LNCaP clone FGC (cell line): Measurements from ENCODE around the gene MED13L.
"Not testable (repeated sequence)": the region's sequence is repeated elsewhere in the genome, so short reads cannot be mapped to it uniquely, and the experiment has no call there.

Experiments used
- DNase-seq: peaks from one replicate; pipeline ENCODE4 v3.0.0-alpha.2; 2011; ENCODE audit warnings: low read depth
- H3K4me3 ChIP-seq: 2 replicates; pipeline ENCODE4 v1.5.1; 2011; ENCODE audit warnings: mild to moderate bottlenecking, low read depth, low read length, control low read depth
- TF ChIP-seq, protein P1 (sequence below): IDR thresholded peaks from 2 replicates; pipeline ENCODE4 v1.5.1; 2012; ENCODE audit warnings: mild to moderate bottlenecking; ENCODE audit not compliant: control insufficient read depth, insufficient read depth; ENCODE audit errors: extremely low read depth

MED13L gene

DNA sequence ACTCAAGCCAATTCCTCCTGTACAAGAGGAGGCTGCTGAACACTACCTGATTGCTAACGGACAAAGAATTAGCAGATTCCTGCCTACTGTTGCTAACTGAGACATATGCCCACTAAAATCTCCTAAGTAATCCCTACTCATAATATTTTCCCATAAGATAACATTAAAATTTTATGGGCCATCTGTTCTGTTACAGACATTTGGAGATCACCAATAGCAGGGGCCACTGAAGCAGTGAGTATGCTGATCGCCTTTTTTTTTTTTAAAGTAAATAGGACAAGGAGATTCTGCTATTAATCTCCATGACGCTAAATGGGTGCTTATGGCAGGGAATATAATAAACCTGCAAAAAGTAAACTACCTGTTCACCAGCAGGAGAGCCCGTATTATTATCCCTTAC lies 292.9 kb downstream of the MED13L start:
- no peak for DNase-seq
- no peak overlapping the region for H3K4me3 ChIP-seq
- TF ChIP-seq, protein P1, sequence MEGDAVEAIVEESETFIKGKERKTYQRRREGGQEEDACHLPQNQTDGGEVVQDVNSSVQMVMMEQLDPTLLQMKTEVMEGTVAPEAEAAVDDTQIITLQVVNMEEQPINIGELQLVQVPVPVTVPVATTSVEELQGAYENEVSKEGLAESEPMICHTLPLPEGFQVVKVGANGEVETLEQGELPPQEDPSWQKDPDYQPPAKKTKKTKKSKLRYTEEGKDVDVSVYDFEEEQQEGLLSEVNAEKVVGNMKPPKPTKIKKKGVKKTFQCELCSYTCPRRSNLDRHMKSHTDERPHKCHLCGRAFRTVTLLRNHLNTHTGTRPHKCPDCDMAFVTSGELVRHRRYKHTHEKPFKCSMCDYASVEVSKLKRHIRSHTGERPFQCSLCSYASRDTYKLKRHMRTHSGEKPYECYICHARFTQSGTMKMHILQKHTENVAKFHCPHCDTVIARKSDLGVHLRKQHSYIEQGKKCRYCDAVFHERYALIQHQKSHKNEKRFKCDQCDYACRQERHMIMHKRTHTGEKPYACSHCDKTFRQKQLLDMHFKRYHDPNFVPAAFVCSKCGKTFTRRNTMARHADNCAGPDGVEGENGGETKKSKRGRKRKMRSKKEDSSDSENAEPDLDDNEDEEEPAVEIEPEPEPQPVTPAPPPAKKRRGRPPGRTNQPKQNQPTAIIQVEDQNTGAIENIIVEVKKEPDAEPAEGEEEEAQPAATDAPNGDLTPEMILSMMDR: no peak

DNA sequence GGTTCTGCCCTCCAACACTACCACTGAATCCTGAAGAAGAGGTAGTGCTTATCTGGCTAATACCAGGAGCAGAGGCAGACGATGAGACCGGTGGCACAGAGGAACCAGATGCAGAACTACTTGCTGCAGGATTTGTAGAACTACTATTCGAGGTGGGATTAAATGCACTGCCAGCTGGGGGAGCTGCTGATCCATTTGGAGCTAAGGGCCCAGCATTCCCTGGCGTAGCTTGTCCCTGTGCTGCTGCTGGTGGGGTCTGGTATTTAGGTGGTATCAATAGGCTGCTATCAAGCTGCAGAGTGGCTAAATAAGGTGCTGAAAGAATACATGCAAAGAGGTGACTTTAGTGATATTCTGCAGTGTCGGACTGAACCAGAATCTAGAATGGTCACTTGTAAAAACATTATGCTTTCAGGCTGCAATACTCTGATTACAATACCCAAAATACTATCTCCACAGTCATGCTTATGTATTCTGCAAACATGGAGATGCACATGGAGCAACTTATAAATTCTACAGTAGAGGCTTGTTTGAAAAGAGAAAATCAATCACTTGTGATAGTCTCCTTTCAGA lies 294.2 kb downstream of the MED13L start:
- H3K4me3 ChIP-seq: no peak overlapping the region
- DNase-seq: no peak
- TF ChIP-seq, protein P1: peak; percentile 48

DNA sequence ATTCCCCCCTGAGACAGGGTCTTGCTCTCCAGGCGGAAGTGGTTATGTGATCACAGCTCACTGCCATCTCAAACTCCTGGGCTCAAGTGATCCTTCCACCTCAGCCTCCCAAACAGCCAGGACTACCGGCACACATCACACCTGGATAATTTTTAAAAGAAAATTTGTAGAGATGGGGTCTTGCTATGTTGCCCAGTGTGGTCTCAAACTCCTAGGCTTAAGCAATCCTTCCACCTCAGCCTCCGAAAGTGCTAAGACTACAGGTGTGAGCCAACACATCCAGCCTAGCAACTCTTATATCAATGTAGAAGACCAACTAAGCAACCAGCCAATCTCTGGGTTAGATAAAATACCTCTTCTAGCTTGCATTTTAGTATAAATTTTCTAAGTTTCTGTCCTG lies 297.2 kb downstream of the MED13L start:
- TF ChIP-seq, protein P1: no peak
- H3K4me3 ChIP-seq: no peak overlapping the region
- DNase-seq: no peak

DNA sequence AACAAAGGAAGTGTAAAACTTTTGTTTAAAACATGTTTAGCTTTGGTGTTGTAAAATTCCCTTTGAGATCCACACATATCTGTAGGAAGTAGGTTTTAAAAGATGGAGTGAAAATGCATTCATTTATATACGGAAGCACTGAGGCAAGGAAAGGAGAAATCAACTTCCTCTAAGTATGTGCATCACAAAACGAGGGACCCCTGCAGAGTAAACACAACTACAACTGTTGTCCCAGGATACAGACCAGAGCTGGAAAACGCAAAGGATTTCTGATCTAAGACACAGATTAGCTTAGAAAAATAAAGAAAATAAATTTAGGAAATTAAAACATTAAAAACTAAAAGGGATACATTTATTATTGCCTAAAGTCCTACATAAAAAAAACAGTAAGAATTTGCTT lies 297.6 kb downstream of the MED13L start:
- DNase-seq: no peak
- TF ChIP-seq, protein P1: no peak
- H3K4me3 ChIP-seq: no peak overlapping the region

DNA sequence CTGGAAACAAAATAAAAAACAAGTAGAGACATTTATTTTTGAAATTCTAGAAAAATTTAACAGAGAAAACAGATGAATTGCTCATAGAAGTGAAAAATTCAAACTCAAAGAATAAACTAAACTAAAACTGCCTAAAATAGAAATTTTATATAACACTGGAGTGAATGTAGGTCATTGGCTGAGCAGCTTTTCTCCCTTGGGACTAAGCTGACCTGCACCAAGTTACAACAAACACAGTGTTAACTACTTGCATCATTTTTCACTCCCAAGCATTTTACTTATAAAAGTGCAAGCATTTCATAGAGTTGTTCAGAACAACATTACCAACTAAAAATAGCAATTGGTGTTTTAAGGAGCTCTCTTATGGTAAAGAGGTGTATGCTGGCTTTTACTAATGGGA lies 298.1 kb downstream of the MED13L start:
- no peak overlapping the region for H3K4me3 ChIP-seq
- TF ChIP-seq, protein P1: no peak
- no peak for DNase-seq

DNA sequence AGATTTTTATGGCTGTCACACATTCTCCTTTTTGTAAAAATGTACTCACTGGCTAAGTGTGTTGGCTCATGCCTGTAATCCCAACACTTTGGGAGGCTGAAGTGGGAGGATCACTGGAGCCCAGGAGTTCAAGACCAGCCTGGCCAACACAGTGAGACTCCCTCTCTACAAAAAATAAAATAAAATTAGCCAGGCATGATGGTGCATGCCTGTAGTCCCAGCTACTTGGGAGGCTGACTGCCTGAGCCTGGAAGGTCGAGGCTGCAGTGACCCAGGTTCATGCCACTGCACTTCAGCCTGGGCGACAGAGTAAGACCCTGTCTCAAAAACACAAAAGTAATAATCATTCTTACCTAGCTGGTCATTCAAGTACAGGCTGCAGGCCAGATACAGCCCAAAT lies 300.7 kb downstream of the MED13L start:
- not testable (repeated sequence) for H3K4me3 ChIP-seq, DNase-seq

DNA sequence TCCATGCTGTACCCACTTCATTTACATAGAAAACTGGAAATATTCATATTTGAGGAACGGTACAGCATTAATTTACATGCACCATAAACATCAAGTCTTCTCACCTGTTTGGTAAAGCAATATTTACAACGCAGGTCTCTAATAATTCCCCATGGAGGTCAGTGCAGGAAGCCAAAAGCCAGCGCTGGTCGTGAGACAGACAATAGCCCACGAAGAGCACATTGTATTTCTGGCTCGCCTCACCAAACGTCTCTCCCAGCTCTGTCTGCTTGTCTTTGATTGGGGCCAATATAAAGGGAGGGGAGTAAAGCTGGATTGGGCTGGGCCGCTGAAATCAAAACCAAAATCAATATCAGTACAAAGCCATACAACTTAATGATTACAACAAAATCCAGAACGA lies 302.1 kb downstream of the MED13L start:
- TF ChIP-seq, protein P1: no peak
- DNase-seq: no peak
- H3K4me3 ChIP-seq: no peak overlapping the region
